Neuronal stem cell (in vitro differentiated cells): ENCODE measurements around the gene NDUFB4.
A peak's percentile ranks its signal among the peaks of the same experiment; 100 is the strongest.

Experiments used
- DNase-seq: peaks from one replicate; pipeline ENCODE4 v3.0.0-alpha.2; 2013; ENCODE audit warnings: low spot score
- H2AFZ ChIP-seq: one replicate; pipeline ENCODE4 v1.6.1; 2013; ENCODE audit warnings: mild to moderate bottlenecking, low read length, inconsistent platforms
- H2AK5ac ChIP-seq: 2 replicates; pipeline ENCODE4 v1.6.1; 2013; ENCODE audit warnings: low read depth, mild to moderate bottlenecking, inconsistent platforms, low read length, moderate library complexity, mixed read lengths
- H2BK120ac ChIP-seq: 2 replicates; pipeline ENCODE4 v1.6.1; 2013; ENCODE audit warnings: low read depth, mild to moderate bottlenecking, inconsistent platforms, low read length, moderate library complexity, mixed read lengths
- H2BK12ac ChIP-seq: one replicate; pipeline ENCODE4 v1.6.1; 2013; ENCODE audit warnings: low read length, inconsistent platforms
- H2BK15ac ChIP-seq: 2 replicates; pipeline ENCODE4 v1.6.1; 2013; ENCODE audit warnings: mild to moderate bottlenecking, low read length, inconsistent platforms, mixed read lengths
- H2BK5ac ChIP-seq: one replicate; pipeline ENCODE4 v1.6.1; 2013; ENCODE audit warnings: inconsistent platforms, mild to moderate bottlenecking, low read length, moderate library complexity
- H3K14ac ChIP-seq: one replicate; pipeline ENCODE4 v1.6.1; 2013; ENCODE audit warnings: low read length, inconsistent platforms
- H3K18ac ChIP-seq: 2 replicates; pipeline ENCODE4 v1.6.1; 2013; ENCODE audit warnings: low read length, inconsistent platforms
- H3K23ac ChIP-seq: 2 replicates; pipeline ENCODE4 v1.6.1; 2013; ENCODE audit warnings: low read depth, mild to moderate bottlenecking, mixed read lengths, low read length, inconsistent platforms; ENCODE audit not compliant: poor library complexity
- H3K27ac ChIP-seq: replicated peaks from 3 replicates; pipeline ENCODE4 v1.5.1; 2013; ENCODE audit warnings: low read length, inconsistent platforms
- H3K27me3 ChIP-seq, 3 experiments: 2 replicates each; pipeline ENCODE4 v1.6.1; 2013; ENCODE audit warnings: low read length in 3 of 3, mild to moderate bottlenecking in 2 of 3, inconsistent platforms in 1 of 3, low read depth in 1 of 3, mixed read lengths in 1 of 3, moderate library complexity in 1 of 3; ENCODE audit not compliant: control insufficient read depth in 3 of 3, insufficient read depth in 3 of 3
- H3K36me3 ChIP-seq, 2 donors: replicated peaks in 1 of 2; 2 replicates each; pipeline ENCODE4 v1.6.1; 2013; ENCODE audit warnings: low read length in 2 of 2; ENCODE audit not compliant: control insufficient read depth in 2 of 2, insufficient read depth in 2 of 2
- H3K4ac ChIP-seq: 2 replicates; pipeline ENCODE4 v1.6.1; 2013; ENCODE audit warnings: inconsistent platforms, mild to moderate bottlenecking, low read length, moderate library complexity
- H3K4me1 ChIP-seq, 2 donors: 1 replicate in 1 of 2; 2 replicates in 1 of 2; pipeline ENCODE4 v1.6.1; 2013; ENCODE audit warnings: low read length in 2 of 2, low read depth in 1 of 2; ENCODE audit not compliant: control insufficient read depth in 2 of 2, insufficient read depth in 1 of 2
- H3K4me2 ChIP-seq: one replicate; pipeline ENCODE4 v1.6.1; 2013; ENCODE audit warnings: mild to moderate bottlenecking, low read length, inconsistent platforms; ENCODE audit not compliant: insufficient read depth, poor library complexity, severe bottlenecking
- H3K4me3 ChIP-seq, 2 donors: 2 replicates each; pipeline ENCODE4 v1.5.1; 2013; ENCODE audit warnings: low read length in 2 of 2, mild to moderate bottlenecking in 2 of 2, inconsistent platforms in 1 of 2, moderate library complexity in 1 of 2
- H3K79me1 ChIP-seq: one replicate; pipeline ENCODE4 v1.6.1; 2013; ENCODE audit warnings: low read depth, mild to moderate bottlenecking, inconsistent platforms, low read length, moderate library complexity
- H3K9ac ChIP-seq: one replicate; pipeline ENCODE4 v1.6.1; 2013; ENCODE audit warnings: mild to moderate bottlenecking, low read depth, low read length, inconsistent platforms; ENCODE audit not compliant: poor library complexity
- H3K9me3 ChIP-seq, 2 donors: replicated peaks in 1 of 2; 2 replicates each; pipeline versions ENCODE3 to v1.6.1; 2013; ENCODE audit warnings: low read length in 2 of 2, mild to moderate bottlenecking in 2 of 2, inconsistent platforms in 1 of 2, low read depth in 1 of 2, mixed read lengths in 1 of 2, moderate library complexity in 1 of 2; ENCODE audit not compliant: control insufficient read depth in 2 of 2, insufficient read depth in 1 of 2
- H4K8ac ChIP-seq: one replicate; pipeline ENCODE4 v1.6.1; 2013; ENCODE audit warnings: low read depth, mild to moderate bottlenecking, inconsistent platforms, low read length, moderate library complexity
- H4K91ac ChIP-seq: one replicate; pipeline ENCODE4 v1.6.1; 2013; ENCODE audit warnings: low read length, low read depth, mild to moderate bottlenecking, inconsistent platforms; ENCODE audit not compliant: poor library complexity
- WGBS, 2 donors: extraction: QIAGEN DNeasy Blood & Tissue Kit; methylation state at CpG; one replicate each; pipeline ENCODE4 v1.1.7; 2013; ENCODE audit warnings: missing lambda C conversion rate in 2 of 2, mixed read lengths in 1 of 2; ENCODE audit not compliant: insufficient read length in 2 of 2, insufficient replicate concordance in 1 of 2; ENCODE audit errors: extremely low coverage in 2 of 2; 5-methylcytosine and 5-hydroxymethylcytosine counted together

Gene NDUFB4

GRCh38 chr3:120563356-120564022 lies 32.6 kb upstream of the NDUFB4 start:
- Histone ChIP-seq H3K18ac (peak overlapping the region; percentile 32), H2BK12ac (no peak overlapping the region), H3K9me3 (no peaks in the 10 kb centered on the region), H3K4me3 (no peak overlapping the region), H3K27ac (no peak overlapping the region), H3K14ac (no peak overlapping the region), H2BK5ac (no peak overlapping the region), H2AFZ (no peak overlapping the region), H3K4me2 (no peak overlapping the region), H3K4ac (no peak overlapping the region), H2BK120ac (no peak overlapping the region), H2BK15ac (no peak overlapping the region), H3K36me3 (no peaks in the 10 kb centered on the region), H4K91ac (no peak overlapping the region), H3K79me1 (no peaks in the 10 kb centered on the region), H3K4me1 (peaks cover 13 to 22% of the 10 kb centered on the region in 2 donors), H3K27me3 (no peaks in the 10 kb centered on the region), H3K23ac (no peak overlapping the region), H3K9ac (no peak overlapping the region), H4K8ac (no peak overlapping the region), H2AK5ac (no peak overlapping the region)
- WGBS, 2 donors: no CpG with 5 or more reads among the region's 5 CpGs
- no peak for DNase-seq

- Histone ChIP-seq H2AK5ac (no peak overlapping the region), H2BK15ac (no peak overlapping the region), H3K14ac (no peak overlapping the region), H3K4me3 (peak overlapping the region in 1 of 2 donors; percentile 29), H3K27me3 (no peaks in the 10 kb centered on the region), H3K18ac (no peak overlapping the region), H3K4ac (no peak overlapping the region), H2BK12ac (no peak overlapping the region), H3K9ac (no peak overlapping the region), H2BK5ac (no peak overlapping the region), H3K4me1 (peaks cover 14 to 20% of the 10 kb centered on the region in 2 donors), H3K79me1 (no peaks in the 10 kb centered on the region), H4K91ac (no peak overlapping the region), H3K27ac (no peak overlapping the region), H3K23ac (no peak overlapping the region), H2AFZ (peak overlapping the region; percentile 84), H3K9me3 (no peaks in the 10 kb centered on the region), H4K8ac (no peak overlapping the region), H3K4me2 (no peak overlapping the region), H3K36me3 (no peaks in the 10 kb centered on the region), H2BK120ac (no peak overlapping the region)
- no peak for DNase-seq
- WGBS, 2 donors: no CpG with 5 or more reads among the region's 4 CpGs
Measured at GRCh38 chr3:120566243-120566975, 29.7 kb upstream of the NDUFB4 start.

- H3K18ac ChIP-seq: no peak overlapping the region
- H3K36me3 ChIP-seq: no peaks in the 10 kb centered on the region
- peak overlapping the region; percentile 84 for H2AFZ ChIP-seq
- no peak overlapping the region for H2BK5ac ChIP-seq
- H3K27ac ChIP-seq: no peak overlapping the region
- H3K4me1 ChIP-seq: peaks cover 13 to 22% of the 10 kb centered on the region in 2 donors
- no CpG with 5 or more reads among the region's 8 CpGs for WGBS, 2 donors
- no peak overlapping the region for H2AK5ac ChIP-seq
- no peak overlapping the region for H4K91ac ChIP-seq
- no peaks in the 10 kb centered on the region for H3K9me3 ChIP-seq
- H3K9ac ChIP-seq: no peak overlapping the region
- no peaks in the 10 kb centered on the region for H3K79me1 ChIP-seq
- no peak overlapping the region for H3K23ac ChIP-seq
- no peak for DNase-seq
- H2BK15ac ChIP-seq: no peak overlapping the region
- peak overlapping the region in 1 of 2 donors; percentile 29 for H3K4me3 ChIP-seq
- H2BK120ac ChIP-seq: no peak overlapping the region
- no peak overlapping the region for H3K14ac ChIP-seq
- no peak overlapping the region for H3K4ac ChIP-seq
- no peak overlapping the region for H3K4me2 ChIP-seq
- no peak overlapping the region for H2BK12ac ChIP-seq
- H3K27me3 ChIP-seq: no peaks in the 10 kb centered on the region
- no peak overlapping the region for H4K8ac ChIP-seq
Measured at GRCh38 chr3:120567370-120568201, 28.6 kb upstream of the NDUFB4 start.

DNA sequence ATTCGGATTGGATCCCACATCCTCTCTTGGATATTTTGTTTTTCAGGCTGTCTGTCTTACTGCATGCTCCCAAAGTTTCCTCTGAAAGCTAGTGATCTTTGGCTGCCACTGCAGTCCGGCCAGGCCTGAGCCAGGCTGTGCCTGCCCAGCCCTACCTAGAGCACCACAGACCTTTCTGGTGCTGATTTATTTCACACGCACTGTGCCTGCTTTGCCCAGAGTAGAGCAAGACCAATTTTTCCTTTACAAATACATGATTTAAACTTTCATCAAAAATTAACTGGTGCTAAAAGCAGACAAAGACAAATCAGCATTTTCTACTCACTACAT lies 28.0 kb upstream of the NDUFB4 start:
- H3K27me3 ChIP-seq: no peaks in the 10 kb centered on the region
- no peak overlapping the region for H3K27ac ChIP-seq
- no CpG with 5 or more reads among the region's 3 CpGs for WGBS, 2 donors

More for the DNA sequence above, 28.0 kb upstream of the NDUFB4 start:
- Histone ChIP-seq H3K4me2 (no peak overlapping the region), H3K23ac (no peak overlapping the region), H2BK120ac (no peak overlapping the region), H4K91ac (no peak overlapping the region), H3K79me1 (no peaks in the 10 kb centered on the region), H3K4ac (no peak overlapping the region), H2BK15ac (no peak overlapping the region), H3K14ac (no peak overlapping the region), H2BK5ac (no peak overlapping the region), H2BK12ac (no peak overlapping the region), H3K4me3 (peak overlapping the region in 1 of 2 donors; percentile 29), H3K9me3 (no peaks in the 10 kb centered on the region), H4K8ac (no peak overlapping the region), H3K18ac (no peak overlapping the region), H2AFZ (peak overlapping the region; percentile 84), H2AK5ac (no peak overlapping the region), H3K4me1 (peaks cover 13 to 22% of the 10 kb centered on the region in 2 donors), H3K36me3 (no peaks in the 10 kb centered on the region), H3K9ac (no peak overlapping the region)
- no peak for DNase-seq
